Measurements from ENCODE around the gene MYO9A. TPM values are rescaled to one million over a fixed set of nuclear protein-coding genes. Genes with fewer than 3 reads are reported as not detected.

MYO9A gene
- total RNA-seq, 1 experiment from 2014 or later: 23.0 TPM

DNA sequence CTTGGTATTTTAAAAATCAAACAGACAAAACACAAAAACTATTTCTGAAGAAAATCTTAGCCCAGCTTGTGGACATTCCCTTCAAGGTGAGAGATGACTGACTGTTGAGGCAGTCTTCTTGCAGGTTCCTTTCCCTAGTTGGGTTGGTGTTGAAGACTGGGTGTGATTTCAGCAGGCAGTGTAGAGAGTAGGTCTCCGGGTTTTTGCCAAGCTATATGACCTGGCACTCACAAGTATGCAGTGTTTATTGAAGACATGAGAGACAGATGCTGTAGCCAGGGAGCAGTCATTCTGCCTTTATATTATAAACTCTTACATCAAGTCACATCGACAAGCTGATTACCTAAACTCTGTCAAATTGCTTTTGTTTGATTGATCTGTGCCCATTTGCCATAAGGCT lies 17.8 kb upstream of the MYO9A start:
- Histone ChIP-seq H4K20me1 (ENCODE audit: insufficient read depth) (no peaks in the 10 kb centered on the region), H3K36me3 (ENCODE audit: control insufficient read depth in 1 of 2, insufficient read depth in 2 of 2, low read length in 2 of 2) (no peaks in the 10 kb centered on the region), H3K27me3 (ENCODE audit: insufficient read depth, low read length) (no peaks in the 10 kb centered on the region), H3K9me2 (ENCODE audit: insufficient read depth) (no peaks in the 10 kb centered on the region), H3K4me1 (ENCODE audit: control insufficient read depth in 1 of 2, insufficient read depth in 2 of 2, low read length in 2 of 2) (no peaks in the 10 kb centered on the region), H3K9ac (ENCODE audit: low read length) (no peak overlapping the region), H3K9me3 (ENCODE audit: control insufficient read depth in 1 of 2, insufficient read depth in 1 of 2, low read depth in 1 of 2, low read length in 2 of 2) (no peaks in the 10 kb centered on the region), H3K79me2 (ENCODE audit: insufficient read depth, low read length) (no peaks in the 10 kb centered on the region), H3K27ac (ENCODE audit: low read depth, low read length) (no peak overlapping the region), H3K4me3 (replicated peaks in 1 of 2; ENCODE audit: low read depth in 1 of 2, low read length in 2 of 2) (no peak overlapping the region), H2AFZ (ENCODE audit: low read depth, low read length, poor library complexity, severe bottlenecking) (no peak overlapping the region), H3K4me2 (ENCODE audit: low read length) (no peak overlapping the region)
- DNase-seq (ENCODE audit: low read depth, low spot score): no peak
- intact Hi-C loops (cut with micrococcal nuclease): no loop called here
- POLR2A ChIA-PET: no interaction called here
- no peak for ATAC-seq
- CTCF ChIA-PET: no interaction called here
- BruUV-seq (replicated peaks): no TSS peak
- RAD21 ChIA-PET (ENCODE audit: low non-redundant PET in 1 of 2, low total read pairs in 2 of 2, uncharacterized antibody in 2 of 2, unreplicated experiment in 2 of 2): no interaction called here
- TF ChIP-seq EGR1 (IDR thresholded peaks at IDR 0.05; ENCODE audit: low read depth): no peak
- TF ChIP-seq JUND (IDR thresholded peaks at IDR 0.05): no peak
- TF ChIP-seq, protein P1, sequence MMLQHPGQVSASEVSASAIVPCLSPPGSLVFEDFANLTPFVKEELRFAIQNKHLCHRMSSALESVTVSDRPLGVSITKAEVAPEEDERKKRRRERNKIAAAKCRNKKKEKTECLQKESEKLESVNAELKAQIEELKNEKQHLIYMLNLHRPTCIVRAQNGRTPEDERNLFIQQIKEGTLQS (IDR thresholded peaks at IDR 0.05): no peak
- TF ChIP-seq, protein P2, sequence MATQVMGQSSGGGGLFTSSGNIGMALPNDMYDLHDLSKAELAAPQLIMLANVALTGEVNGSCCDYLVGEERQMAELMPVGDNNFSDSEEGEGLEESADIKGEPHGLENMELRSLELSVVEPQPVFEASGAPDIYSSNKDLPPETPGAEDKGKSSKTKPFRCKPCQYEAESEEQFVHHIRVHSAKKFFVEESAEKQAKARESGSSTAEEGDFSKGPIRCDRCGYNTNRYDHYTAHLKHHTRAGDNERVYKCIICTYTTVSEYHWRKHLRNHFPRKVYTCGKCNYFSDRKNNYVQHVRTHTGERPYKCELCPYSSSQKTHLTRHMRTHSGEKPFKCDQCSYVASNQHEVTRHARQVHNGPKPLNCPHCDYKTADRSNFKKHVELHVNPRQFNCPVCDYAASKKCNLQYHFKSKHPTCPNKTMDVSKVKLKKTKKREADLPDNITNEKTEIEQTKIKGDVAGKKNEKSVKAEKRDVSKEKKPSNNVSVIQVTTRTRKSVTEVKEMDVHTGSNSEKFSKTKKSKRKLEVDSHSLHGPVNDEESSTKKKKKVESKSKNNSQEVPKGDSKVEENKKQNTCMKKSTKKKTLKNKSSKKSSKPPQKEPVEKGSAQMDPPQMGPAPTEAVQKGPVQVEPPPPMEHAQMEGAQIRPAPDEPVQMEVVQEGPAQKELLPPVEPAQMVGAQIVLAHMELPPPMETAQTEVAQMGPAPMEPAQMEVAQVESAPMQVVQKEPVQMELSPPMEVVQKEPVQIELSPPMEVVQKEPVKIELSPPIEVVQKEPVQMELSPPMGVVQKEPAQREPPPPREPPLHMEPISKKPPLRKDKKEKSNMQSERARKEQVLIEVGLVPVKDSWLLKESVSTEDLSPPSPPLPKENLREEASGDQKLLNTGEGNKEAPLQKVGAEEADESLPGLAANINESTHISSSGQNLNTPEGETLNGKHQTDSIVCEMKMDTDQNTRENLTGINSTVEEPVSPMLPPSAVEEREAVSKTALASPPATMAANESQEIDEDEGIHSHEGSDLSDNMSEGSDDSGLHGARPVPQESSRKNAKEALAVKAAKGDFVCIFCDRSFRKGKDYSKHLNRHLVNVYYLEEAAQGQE (IDR thresholded peaks at IDR 0.05; ENCODE audit: low read depth): no peak
- TF ChIP-seq CEBPB (IDR thresholded peaks at IDR 0.05; ENCODE audit: low read depth): no peak
- no peak for TF ChIP-seq POLR2AphosphoS5 (IDR thresholded peaks at IDR 0.05; ENCODE audit: low read depth, low read length)
- no peak for TF ChIP-seq YY1 (IDR thresholded peaks at IDR 0.05; ENCODE audit: extremely low read depth, insufficient replicate concordance, low read depth, low read length)
- TF ChIP-seq, protein P3, sequence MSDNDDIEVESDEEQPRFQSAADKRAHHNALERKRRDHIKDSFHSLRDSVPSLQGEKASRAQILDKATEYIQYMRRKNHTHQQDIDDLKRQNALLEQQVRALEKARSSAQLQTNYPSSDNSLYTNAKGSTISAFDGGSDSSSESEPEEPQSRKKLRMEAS (IDR thresholded peaks at IDR 0.05): no peak
- TF ChIP-seq ZNF274 (IDR thresholded peaks at IDR 0.05; ENCODE audit: low read depth, low read length): no peak
- TF ChIP-seq EZH2 (IDR thresholded peaks at IDR 0.05): no peak
- TF ChIP-seq, protein P4, sequence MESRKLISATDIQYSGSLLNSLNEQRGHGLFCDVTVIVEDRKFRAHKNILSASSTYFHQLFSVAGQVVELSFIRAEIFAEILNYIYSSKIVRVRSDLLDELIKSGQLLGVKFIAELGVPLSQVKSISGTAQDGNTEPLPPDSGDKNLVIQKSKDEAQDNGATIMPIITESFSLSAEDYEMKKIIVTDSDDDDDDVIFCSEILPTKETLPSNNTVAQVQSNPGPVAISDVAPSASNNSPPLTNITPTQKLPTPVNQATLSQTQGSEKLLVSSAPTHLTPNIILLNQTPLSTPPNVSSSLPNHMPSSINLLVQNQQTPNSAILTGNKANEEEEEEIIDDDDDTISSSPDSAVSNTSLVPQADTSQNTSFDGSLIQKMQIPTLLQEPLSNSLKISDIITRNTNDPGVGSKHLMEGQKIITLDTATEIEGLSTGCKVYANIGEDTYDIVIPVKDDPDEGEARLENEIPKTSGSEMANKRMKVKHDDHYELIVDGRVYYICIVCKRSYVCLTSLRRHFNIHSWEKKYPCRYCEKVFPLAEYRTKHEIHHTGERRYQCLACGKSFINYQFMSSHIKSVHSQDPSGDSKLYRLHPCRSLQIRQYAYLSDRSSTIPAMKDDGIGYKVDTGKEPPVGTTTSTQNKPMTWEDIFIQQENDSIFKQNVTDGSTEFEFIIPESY (IDR thresholded peaks at IDR 0.05; ENCODE audit: extremely low read depth, insufficient replicate concordance, low read length): no peak
- TF ChIP-seq SP1 (IDR thresholded peaks at IDR 0.05; ENCODE audit: low read depth): no peak
- no peak for TF ChIP-seq FOSL1 (IDR thresholded peaks at IDR 0.05; ENCODE audit: low read depth)
- TF ChIP-seq ZFX (IDR thresholded peaks at IDR 0.05): no peak
- no peak for TF ChIP-seq RAD21 (IDR thresholded peaks at IDR 0.05; ENCODE audit: low read depth)
- TF ChIP-seq SRF (IDR thresholded peaks at IDR 0.05; ENCODE audit: low read depth): no peak
- TF ChIP-seq EZH2phosphoT487 (IDR thresholded peaks at IDR 0.05; ENCODE audit: borderline replicate concordance): no peak
